Natural killer cell (primary cell): Measurements from ENCODE around the gene MT1X. TPM values are rescaled to one million over a fixed set of nuclear protein-coding genes. Genes with fewer than 3 reads are reported as not detected.
"Not testable (repeated sequence)": the region's sequence is repeated elsewhere in the genome, so short reads cannot be mapped to it uniquely, and the experiment has no call there.

Source experiments
- ATAC-seq, 3 donors: fragments of 150-1000 bp in 2 of 3; fragments of 200-7000 bp in 1 of 3; cut with Tn5 transposase; 1 replicate in 1 of 3; 2 replicates in 2 of 3; pipeline ENCODE4 v1.10.0; 2021; ENCODE audit warnings: mild to moderate bottlenecking in 2 of 3, moderate library complexity in 2 of 3
- DNase-seq, 2 donors: peaks; one replicate each; pipeline versions ENCODE4 v3.0.0 to v3.0.0-alpha.2; 2013 to 2021; ENCODE audit warnings: mixed read lengths in 1 of 2
- H3K27ac ChIP-seq: one replicate; pipeline ENCODE4 v1.5.1; 2013; ENCODE audit warnings: mild to moderate bottlenecking, low read length
- H3K27me3 ChIP-seq: one replicate; pipeline ENCODE4 v1.6.1; 2013; ENCODE audit warnings: low read length; ENCODE audit not compliant: control insufficient read depth, insufficient read depth
- H3K36me3 ChIP-seq: one replicate; pipeline ENCODE4 v1.6.1; 2013; ENCODE audit warnings: low read length; ENCODE audit not compliant: control insufficient read depth, insufficient read depth
- H3K4me1 ChIP-seq: one replicate; pipeline ENCODE4 v1.6.1; 2013; ENCODE audit warnings: low read length; ENCODE audit not compliant: control insufficient read depth, insufficient read depth
- H3K4me3 ChIP-seq: one replicate; pipeline ENCODE4 v1.5.1; 2013; ENCODE audit warnings: low read length
- H3K9me3 ChIP-seq: one replicate; pipeline ENCODE4 v1.6.1; 2013; ENCODE audit warnings: low read length; ENCODE audit not compliant: control insufficient read depth, insufficient read depth
- H3K27ac Mint-ChIP-seq, 2 donors: one replicate each; pipeline ENCODE4 v1.8.0; 2022; ENCODE audit warnings: mild to moderate bottlenecking in 2 of 2, mixed read lengths in 2 of 2, moderate library complexity in 1 of 2
- H3K27me3 Mint-ChIP-seq, 2 donors: one replicate each; pipeline ENCODE4 v1.8.0; 2022; ENCODE audit warnings: low read depth in 2 of 2, mixed read lengths in 2 of 2
- H3K36me3 Mint-ChIP-seq: one replicate; pipeline ENCODE4 v1.8.0; 2022; ENCODE audit warnings: mixed read lengths
- H3K4me1 Mint-ChIP-seq, 2 donors: one replicate each; pipeline ENCODE4 v1.8.0; 2022; ENCODE audit warnings: mixed read lengths in 2 of 2
- H3K4me3 Mint-ChIP-seq: one replicate; pipeline ENCODE4 v1.8.0; 2022; ENCODE audit warnings: mild to moderate bottlenecking, moderate library complexity, mixed read lengths
- H3K9me3 Mint-ChIP-seq, 2 donors: one replicate each; pipeline ENCODE4 v1.8.0; 2022; ENCODE audit warnings: mixed read lengths in 2 of 2
- WGBS: methylation state at CpG from one replicate; pipeline ENCODE4 v1.1.7; 2013; ENCODE audit warnings: missing lambda C conversion rate; ENCODE audit not compliant: insufficient coverage; 5-methylcytosine and 5-hydroxymethylcytosine counted together
- intact Hi-C: fragments of 100-400 bp; cut with micrococcal nuclease; formaldehyde crosslinking; loops from one replicate; pipeline ENCODE4 v1.14.2; 2022
- total RNA-seq, 4 donors: library from RNA; stranded (reverse); fragments of 120-200 nt in 1 of 4; gene quantifications; one replicate each; pipeline versions ENCODE4 v1.2.3 to v1.2.4, GENCODE V29; 2013 to 2022
- TF ChIP-seq, protein P1 (sequence below): fragments of 200-600 bp; IDR thresholded peaks from one replicate; pipeline ENCODE4 v1.8.0; 2022; ENCODE audit warnings: antibody characterized with exemption

MT1X gene
- total RNA-seq, 3 donors from 2014 or later (not counting 1 experiment from before 2014, with no cell fraction given) = 17.6 to 23.1 (median 20.0) TPM

DNA sequence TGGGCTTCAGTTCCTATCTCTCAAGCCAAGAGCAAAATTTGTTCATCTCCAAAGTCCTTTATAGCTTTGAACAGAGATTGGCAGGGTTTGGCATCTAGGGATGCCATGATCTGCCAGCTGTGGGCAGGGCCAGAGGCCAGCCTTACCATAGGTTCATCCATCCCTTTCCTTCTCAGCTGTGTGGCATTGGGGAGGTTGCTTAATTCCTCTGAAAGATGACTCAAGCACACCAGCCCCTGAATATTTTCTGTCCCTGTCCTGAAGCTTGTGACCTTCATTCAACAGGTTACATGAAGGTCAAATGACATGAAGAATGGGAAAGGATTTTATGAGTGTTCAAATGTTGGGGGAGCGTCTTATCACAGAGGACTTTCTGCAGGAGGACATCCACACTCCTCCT lies 17.8 kb upstream of the MT1X start:
- Mint-ChIP-seq H3K27ac (no peak overlapping the region), H3K4me3 (no peak overlapping the region), H3K36me3 (peaks cover 5% of the 10 kb centered on the region), H3K4me1 (peaks cover 6 to 30% of the 10 kb centered on the region in 2 donors), H3K9me3 (no peaks in the 10 kb centered on the region), H3K27me3 (peaks cover 71 to 77% of the 10 kb centered on the region in 2 donors)
- Histone ChIP-seq H3K36me3 (no peaks in the 10 kb centered on the region), H3K9me3 (no peaks in the 10 kb centered on the region), H3K4me3 (no peak overlapping the region), H3K27me3 (peaks cover 40% of the 10 kb centered on the region), H3K27ac (no peak overlapping the region), H3K4me1 (peaks cover 11% of the 10 kb centered on the region)
- intact Hi-C loops = no loop called here
- no peak for DNase-seq
- ATAC-seq = no peak
- TF ChIP-seq, protein P1, sequence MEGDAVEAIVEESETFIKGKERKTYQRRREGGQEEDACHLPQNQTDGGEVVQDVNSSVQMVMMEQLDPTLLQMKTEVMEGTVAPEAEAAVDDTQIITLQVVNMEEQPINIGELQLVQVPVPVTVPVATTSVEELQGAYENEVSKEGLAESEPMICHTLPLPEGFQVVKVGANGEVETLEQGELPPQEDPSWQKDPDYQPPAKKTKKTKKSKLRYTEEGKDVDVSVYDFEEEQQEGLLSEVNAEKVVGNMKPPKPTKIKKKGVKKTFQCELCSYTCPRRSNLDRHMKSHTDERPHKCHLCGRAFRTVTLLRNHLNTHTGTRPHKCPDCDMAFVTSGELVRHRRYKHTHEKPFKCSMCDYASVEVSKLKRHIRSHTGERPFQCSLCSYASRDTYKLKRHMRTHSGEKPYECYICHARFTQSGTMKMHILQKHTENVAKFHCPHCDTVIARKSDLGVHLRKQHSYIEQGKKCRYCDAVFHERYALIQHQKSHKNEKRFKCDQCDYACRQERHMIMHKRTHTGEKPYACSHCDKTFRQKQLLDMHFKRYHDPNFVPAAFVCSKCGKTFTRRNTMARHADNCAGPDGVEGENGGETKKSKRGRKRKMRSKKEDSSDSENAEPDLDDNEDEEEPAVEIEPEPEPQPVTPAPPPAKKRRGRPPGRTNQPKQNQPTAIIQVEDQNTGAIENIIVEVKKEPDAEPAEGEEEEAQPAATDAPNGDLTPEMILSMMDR = no peak
- no CpG with 5 or more reads among the region's 1 CpG for WGBS

DNA sequence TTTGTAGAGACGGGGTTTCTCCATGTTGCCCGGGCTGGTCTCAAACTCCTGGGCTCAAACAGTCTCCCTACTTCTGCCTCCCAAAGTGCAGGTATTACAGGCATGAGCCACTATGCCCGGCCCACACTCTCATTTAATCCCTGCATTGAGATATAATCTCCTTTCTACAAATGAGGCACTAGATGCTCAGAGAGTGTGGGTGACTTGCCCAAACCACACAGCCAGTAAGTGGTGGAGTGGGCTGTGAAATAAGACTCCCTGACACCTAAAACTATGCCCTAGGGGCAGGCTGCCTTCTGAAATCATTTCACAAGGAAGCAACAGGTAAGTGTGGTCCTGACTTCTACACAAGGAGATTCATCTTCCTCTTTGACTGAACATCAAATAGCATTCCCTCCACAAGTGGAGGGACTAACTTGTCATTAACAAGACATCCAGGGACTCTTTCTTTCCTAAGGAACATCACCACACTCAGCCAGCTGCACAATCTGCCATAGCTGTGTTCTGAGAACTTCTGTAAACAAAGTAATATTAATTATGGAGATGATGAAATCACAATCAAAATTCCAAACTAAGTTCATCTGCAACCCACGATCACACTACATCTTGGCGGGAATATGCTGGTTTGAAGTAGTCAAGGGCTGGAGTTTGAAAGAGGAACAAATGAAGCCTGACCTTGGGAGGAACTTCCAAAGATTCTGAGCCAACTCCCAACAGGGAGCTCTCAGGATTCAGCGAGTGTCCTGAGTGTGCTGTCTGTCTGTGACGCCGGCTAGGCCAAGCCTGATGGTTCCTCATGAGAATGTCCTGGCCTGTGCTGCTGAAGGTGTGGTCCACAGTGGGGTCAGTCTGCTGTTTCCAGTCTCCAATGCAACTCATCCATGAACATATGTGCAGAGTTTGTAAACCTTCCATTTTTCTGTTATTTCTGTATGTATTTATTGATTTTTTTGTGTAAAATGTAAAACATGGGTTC lies 16.7 kb upstream of the MT1X start:
- DNase-seq, H3K9me3 Mint-ChIP-seq, H3K4me3 ChIP-seq, intact Hi-C loops, H3K36me3 Mint-ChIP-seq, H3K4me3 Mint-ChIP-seq, H3K9me3 ChIP-seq, H3K36me3 ChIP-seq, H3K27ac Mint-ChIP-seq, ATAC-seq, H3K27ac ChIP-seq: not testable (repeated sequence)
- Mint-ChIP-seq H3K4me1 (peaks cover 6 to 34% of the 10 kb centered on the region in 2 donors), H3K27me3 (peaks cover 71 to 84% of the 10 kb centered on the region in 2 donors)
- 82% methylated on average over 6 of the region's 8 CpGs for WGBS
- Histone ChIP-seq H3K27me3 (peaks cover 47% of the 10 kb centered on the region), H3K4me1 (peaks cover 11% of the 10 kb centered on the region)

DNA sequence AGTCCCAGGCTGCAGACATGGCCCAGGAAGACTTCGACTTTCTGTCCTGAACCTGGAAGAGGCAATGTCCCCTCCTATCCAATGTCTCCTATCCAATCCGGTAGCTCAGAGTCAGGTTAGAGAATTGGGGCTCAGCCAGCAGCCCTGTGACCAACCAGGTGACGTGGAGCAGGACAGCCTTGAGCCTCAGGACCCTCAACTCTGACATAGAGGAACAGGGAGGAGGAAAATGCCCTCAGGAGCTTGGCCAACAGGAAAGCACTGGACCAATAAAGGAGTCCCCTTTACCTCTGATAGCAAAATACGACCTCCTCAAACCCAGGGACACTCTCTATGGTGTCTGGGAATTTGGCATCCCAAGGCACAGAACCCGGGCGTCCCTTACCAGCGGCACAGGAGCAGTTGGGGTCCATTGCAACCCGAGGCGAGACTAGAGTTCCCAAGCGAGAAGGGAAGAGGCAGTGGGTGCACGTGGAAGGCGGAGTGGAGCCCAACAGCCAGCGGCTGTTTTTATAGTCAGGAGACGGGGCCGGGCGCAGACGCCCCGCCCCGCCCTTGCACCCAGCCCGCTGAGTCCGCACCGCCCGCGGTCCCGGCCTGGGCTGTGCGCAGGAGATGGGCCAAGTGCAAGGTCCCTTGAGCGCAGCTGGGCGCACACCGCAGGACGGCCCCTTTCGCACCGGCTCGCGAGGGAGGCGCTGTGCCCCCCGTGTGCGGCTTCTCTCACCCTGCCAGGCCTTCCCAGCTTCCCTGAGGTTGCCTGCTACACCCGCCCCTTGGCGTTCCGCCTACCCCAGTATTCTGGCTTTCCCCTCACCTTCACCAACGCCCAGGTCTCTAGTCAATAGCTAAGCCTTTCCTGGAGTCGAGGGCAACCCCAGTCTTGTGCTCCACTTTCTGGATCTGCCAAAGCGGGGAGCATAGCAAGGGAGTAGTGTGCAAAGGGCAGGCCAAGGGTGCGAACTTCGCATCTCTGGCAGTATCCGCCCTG lies 14.4 kb upstream of the MT1X start, which contains the start of gene MT1G:
MT1G (minus strand) TSS at position 485 of the 991 bp plus-strand sequence; CDS start at position 413, 72 bp downstream.
- WGBS = 10% methylated on average over 46 of the region's 46 CpGs
- no peak within 1 kb of the TSS for H3K4me3 ChIP-seq

More for the DNA sequence above, 14.4 kb upstream of the MT1X start, which contains the start of gene MT1G:
- Mint-ChIP-seq H3K9me3 (no peaks in the 10 kb centered on the region), H3K4me3 (no peak within 1 kb of the TSS), H3K36me3 (peaks cover 5% of the 10 kb centered on the region), H3K27ac (no peak within 1 kb of the TSS), H3K27me3 (peaks cover 72 to 88% of the 10 kb centered on the region in 2 donors), H3K4me1 (peaks cover 6 to 27% of the 10 kb centered on the region in 2 donors)
- ATAC-seq (peak; percentile 47 to 61 (median 49)), DNase-seq (peak in 1 of 2 donors; percentile 46)
- H3K4me1 ChIP-seq = peaks cover 5% of the 10 kb centered on the region
- TF ChIP-seq, protein P1 = no peak
- no peak within 1 kb of the TSS for H3K27ac ChIP-seq
- peaks cover 44% of the 10 kb centered on the region for H3K27me3 ChIP-seq
- H3K36me3 ChIP-seq = no peaks in the 10 kb centered on the region
- no peaks in the 10 kb centered on the region for H3K9me3 ChIP-seq
- intact Hi-C loops = no loop called here
